Endometrial microvascular endothelial cells (primary cell): ENCODE results near the gene TBC1D16. TPM values are rescaled to one million over a fixed set of nuclear protein-coding genes. Genes with fewer than 3 reads are reported as not detected.
"Not testable (repeated sequence)": the region's sequence is repeated elsewhere in the genome, so short reads cannot be mapped to it uniquely, and the experiment has no call there.

ENCODE experiments used
- in situ Hi-C: cut with HindIII; loops from 2 replicates; pipeline ENCODE4 v1.10.0; 2017; ENCODE audit warnings: low sequenced_read_pairs, low pct_unique_long_range_greater_than_20kb; ENCODE audit errors: inconsistent ontology term
- total RNA-seq: library from RNA; depleted of rRNA; stranded (reverse); fragments of >200 nt; gene quantifications from one replicate; pipeline ENCODE4 v1.2.3, GENCODE V29; 2015; ENCODE audit errors: inconsistent ontology term

TBC1D16 gene
- total RNA-seq, 1 donor from 2014 or later = 22.8 TPM

GRCh38 chr17:79897243-79898063 lies 138.2 kb downstream of the TBC1D16 start:
- in situ Hi-C loops = no loop called here

- in situ Hi-C loops = not testable (repeated sequence)
These were observed 142.2 kb downstream of the TBC1D16 start for GRCh38 chr17:79893457-79893856.

GRCh38 chr17:79892457-79893241 lies 143.0 kb downstream of the TBC1D16 start:
- in situ Hi-C loops = no loop called here

- in situ Hi-C loops = no loop called here
These were observed 144.4 kb downstream of the TBC1D16 start for GRCh38 chr17:79891113-79891730.

- in situ Hi-C loops = no loop called here
These were observed 145.0 kb downstream of the TBC1D16 start for GRCh38 chr17:79890706-79891105.

- in situ Hi-C loops = no loop called here
These were observed 146.6 kb downstream of the TBC1D16 start for GRCh38 chr17:79888811-79889634.

GRCh38 chr17:79888009-79888540 lies 147.6 kb downstream of the TBC1D16 start:
- in situ Hi-C loops = no loop called here

GRCh38 chr17:79887451-79887991 lies 148.2 kb downstream of the TBC1D16 start:
- in situ Hi-C loops = no loop called here

GRCh38 chr17:79883202-79883601 lies 152.5 kb downstream of the TBC1D16 start:
- in situ Hi-C loops = no loop called here

Other genes with a start within 250 kb of the TBC1D16 start
- 2.1 TPM for gene CBX8, start 238.8 kb downstream of the TBC1D16 start, total RNA-seq
- gene CBX4, start 196.4 kb downstream of the TBC1D16 start, total RNA-seq = 5.6 TPM
- gene CCDC40, start 770 bp upstream of the TBC1D16 start, total RNA-seq = not detected
- gene GAA, start 65.7 kb upstream of the TBC1D16 start, total RNA-seq = 37.1 TPM
- 110 TPM for gene EIF4A3, start 111.3 kb upstream of the TBC1D16 start, total RNA-seq
- not detected for gene CARD14, start 134.2 kb upstream of the TBC1D16 start, total RNA-seq
- gene SGSH, start 184.5 kb upstream of the TBC1D16 start, total RNA-seq = 60.3 TPM
- gene SLC26A11, start 184.6 kb upstream of the TBC1D16 start, total RNA-seq = 17.2 TPM
- gene RNF213, start 225.0 kb upstream of the TBC1D16 start, total RNA-seq = 80.8 TPM